Activated CD4-positive, alpha-beta T cell treated with anti-CD3 and anti-CD28 coated beads, Interleukin-2, amount 50 U/mL, for 1 hour (primary cell): ENCODE measurements around the gene ZNF232.
A peak's percentile ranks its signal among the peaks of the same experiment; 100 is the strongest.
"Not testable (repeated sequence)": the region's sequence is repeated elsewhere in the genome, so short reads cannot be mapped to it uniquely, and the experiment has no call there.

Source experiments
- DNase-seq: peaks from one replicate; pipeline ENCODE4 v3.0.0-alpha.2; 2020

ZNF232 gene

DNA sequence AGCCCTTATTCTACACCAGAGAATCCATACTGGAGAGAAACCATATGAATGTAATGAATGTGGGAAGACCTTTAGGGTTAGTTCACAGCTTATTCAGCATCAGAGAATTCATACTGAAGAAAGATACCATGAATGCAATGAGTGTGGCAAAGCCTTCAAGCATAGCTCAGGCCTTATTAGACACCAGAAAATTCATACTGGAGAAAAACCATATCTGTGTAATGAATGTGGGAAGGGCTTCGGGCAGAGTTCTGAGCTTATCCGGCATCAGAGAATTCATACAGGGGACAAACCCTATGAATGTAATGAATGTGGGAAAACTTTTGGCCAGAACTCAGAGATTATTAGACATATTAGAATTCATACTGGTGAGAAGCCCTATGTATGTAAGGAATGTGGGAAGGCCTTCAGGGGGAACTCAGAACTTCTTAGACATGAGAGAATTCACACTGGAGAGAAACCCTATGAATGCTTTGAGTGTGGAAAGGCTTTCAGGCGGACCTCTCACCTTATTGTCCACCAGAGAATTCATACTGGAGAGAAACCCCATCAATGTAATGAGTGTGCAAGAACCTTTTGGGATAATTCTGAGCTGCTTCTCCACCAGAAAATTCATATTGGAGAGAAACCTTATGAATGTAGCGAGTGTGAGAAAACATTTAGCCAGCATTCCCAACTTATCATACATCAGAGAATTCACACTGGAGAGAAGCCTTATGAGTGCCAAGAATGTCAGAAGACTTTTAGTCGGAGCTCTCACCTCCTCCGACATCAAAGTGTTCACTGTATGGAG is 19.3 kb downstream of the ZNF232 start:
- no peak for DNase-seq

DNA sequence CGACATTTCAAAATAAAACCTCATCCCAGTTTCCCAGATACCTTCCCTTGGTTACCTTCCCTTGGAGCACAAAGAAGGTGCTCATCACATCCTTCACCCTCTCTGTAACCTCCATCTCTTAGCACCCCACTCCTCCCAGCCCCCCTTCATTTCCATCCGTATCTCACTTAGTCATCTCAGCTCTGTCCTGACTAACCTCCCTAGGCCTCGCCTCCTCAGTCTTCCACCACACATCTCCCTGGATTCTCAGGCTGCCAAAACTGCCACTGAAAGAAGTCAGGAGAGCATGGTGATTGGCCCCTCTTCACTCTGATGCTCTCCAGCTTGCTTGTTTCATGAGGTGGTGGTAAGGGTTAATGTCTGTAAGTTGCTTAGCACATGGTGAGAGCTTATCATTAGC is 31.1 kb downstream of the ZNF232 start:
- DNase-seq, result no peak

DNA sequence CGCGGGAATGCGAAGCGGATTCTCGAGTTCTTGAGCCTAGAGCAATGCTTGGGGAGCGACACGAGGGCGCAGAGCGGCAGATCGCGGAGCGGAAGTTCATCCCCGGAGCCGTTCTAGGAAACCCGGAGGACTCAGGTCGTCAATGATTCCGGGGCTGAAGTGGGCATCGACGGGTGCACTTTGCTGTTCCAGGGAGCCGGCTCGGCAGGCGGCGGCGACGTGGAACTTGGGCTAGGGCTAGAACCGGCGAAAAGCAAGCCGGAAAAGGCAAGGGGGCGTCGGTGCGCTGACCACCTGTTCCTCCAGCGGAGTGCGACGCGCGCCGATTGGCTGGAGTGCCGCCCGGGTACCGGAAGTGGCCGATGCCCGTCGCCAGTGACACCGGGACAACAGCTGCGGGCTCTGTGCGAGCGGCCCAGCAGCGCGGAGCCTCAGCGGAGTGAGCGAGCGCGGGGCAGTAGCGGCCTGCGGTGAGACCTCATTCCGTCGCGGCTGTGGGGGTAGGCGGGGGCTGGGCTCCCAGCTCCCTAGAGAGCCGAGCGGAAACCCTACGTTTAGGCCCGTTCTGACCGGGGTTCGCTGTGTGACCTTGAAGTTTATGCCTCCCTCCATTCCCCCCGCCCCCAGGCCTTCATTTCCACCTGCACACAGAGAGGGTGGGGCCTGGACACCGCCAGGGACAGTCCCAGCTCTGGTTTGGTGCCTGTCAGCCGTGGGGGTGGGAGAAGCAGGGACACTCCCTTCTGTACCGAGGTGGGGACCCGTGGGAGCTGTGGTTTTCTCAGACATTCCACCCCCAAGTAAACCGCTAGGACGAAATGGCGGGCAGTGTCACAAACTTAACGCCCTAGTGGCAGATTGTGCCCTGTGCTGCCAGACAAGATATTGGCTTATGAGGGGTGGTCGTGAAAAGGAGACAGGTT is 33.3 kb downstream of the ZNF232 start, which contains the start of gene ZFP3:
TSS of gene ZFP3 (plus strand) at position 362 of the 923 bp plus-strand sequence. CDS start 13,038 bp downstream, outside the sequence.
- DNase-seq, result peak; percentile 57

DNA sequence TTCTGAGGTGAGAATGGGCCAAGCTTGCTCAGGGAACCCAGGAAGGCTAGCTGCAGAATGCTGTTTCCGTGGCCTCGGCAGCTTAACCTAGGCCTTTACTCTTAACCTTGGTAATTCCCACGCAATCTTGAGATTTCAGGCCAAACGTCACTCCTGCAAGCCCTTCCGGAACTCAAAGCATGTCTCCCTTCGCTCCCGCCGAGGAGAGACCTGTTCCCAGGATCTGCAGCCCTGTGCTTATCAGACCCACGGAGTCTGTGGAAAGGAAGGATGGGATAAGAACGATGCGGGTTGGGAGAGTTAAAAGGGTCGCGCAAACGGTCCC is 33.9 kb downstream of the ZNF232 start:
- no peak for DNase-seq

DNA sequence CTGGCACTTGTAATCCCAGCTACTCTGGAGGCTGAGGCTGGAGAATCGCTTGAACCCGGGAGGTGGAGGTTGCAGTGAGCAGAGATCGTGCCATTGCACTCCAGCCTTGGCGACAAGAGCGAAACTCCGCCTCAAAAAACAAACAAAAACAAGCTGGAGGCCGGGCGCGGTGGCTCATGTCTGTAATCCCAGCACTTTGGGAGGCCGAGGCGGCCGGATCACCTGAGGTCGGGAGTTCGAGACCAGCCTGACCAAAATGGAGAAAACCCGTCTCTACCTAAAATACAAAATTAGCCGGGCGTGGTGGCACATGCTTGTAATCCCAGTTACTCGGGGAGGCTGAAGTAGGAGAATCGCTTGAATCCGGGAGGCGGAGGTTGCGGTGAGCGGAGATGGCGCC is 34.4 kb downstream of the ZNF232 start:
- DNase-seq, result not testable (repeated sequence)

DNA sequence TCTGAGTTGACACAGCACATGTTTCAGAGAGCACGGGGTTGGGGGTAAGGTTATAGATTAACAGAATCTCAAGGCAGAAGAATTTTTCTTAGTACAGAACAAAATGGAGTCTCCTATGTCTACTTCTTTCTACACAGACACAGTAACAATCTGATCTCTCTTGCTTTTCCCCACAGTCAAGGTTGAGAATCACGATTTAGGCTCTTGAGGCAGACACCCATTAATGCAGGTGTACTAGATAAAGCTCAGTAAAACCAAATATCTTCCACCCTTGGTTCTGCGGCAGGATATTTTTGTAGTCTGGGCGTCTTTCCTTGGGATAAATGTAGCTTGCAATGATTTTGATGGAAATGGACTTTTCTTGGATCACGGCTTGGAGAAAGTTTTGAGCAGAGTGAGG is 36.2 kb downstream of the ZNF232 start:
- not testable (repeated sequence) for DNase-seq

DNA sequence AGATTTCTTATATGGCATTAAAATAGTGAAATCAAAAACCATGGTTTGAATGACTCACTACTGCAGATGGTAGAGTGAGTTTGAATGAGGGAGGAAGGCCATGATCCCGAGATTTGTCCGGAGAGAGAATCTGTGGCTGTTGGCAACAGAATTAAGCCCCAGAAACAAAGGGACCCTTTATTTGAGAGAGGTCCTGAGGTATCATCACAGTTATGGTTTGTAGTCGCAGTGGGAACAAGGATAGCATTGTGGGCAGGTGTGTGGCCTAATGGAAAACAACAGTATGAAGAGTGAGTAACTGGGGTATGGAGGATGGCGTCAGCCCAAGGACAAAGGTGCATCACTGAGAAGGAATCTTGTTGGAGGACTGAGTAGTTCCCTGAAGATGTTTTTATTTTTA is 42.0 kb downstream of the ZNF232 start:
- no peak for DNase-seq

DNA sequence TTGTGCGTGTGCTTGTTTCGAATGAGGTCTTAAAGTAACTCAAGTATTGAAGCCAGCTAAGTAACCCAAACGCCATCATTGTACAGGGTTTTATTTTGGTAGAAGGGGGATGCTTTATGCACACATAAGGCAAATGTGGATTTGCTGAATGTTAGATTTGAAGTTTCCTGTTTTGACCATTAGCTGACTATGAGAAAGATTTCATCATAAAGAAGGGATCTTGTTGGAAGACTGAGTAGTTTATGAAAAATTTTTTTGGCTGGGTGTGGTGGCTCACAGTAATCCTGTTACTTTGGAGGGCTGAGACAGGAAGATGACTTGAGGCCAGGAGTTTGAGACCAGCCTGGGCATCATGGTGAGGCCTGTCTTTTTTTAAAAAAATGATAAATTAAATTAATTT is 43.4 kb downstream of the ZNF232 start:
- DNase-seq, result no peak

DNA sequence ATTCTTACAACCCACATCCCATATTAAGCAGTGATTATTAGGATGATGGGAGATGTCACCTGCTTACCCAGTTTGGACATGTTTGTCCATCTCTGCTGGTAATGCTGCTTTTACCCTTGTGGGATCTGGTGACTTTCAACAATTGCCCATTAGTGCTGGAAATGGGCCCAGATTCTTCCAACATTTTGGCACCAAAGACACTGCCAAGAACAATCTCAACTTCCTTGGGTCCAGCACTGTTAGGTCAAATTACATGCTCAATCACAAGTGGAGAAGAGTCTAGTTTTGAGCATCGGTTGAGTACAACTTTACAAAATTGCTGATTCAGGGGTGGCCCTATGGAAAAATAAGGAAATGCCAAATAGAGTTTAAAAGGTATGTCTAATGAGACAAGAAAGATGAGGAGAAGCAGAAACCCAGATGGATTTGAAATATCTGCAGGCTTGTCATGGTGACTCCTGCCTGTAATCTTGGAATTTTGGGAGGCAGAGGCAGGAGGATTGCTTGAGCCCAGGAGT is 46.4 kb downstream of the ZNF232 start:
- no peak for DNase-seq
